Measurements from ENCODE around the gene NAA40.

NAA40 gene

GRCh38 chr11:63906585-63906984 is 32.2 kb upstream of the NAA40 start:
- DNase-seq (ENCODE audit: extremely low spot score) = no peak
- ChIA-PET CTCF (interaction anchor here (1.2 kb wide), 2 partner anchors 68 to 69 kb away, joined by 3 read pairs; partner anchors contain the start of gene MARK2), POLR2A (no interaction called here)
- no peak for TF ChIP-seq L3MBTL2 (conservative IDR thresholded peaks at IDR 0.05)
- TF ChIP-seq LEF1 (IDR thresholded peaks at IDR 0.05; ENCODE audit: borderline replicate concordance) = no peak
- TF ChIP-seq FOXM1 (IDR thresholded peaks at IDR 0.05; ENCODE audit: borderline replicate concordance) = no peak
- no peak for TF ChIP-seq SP1 (IDR thresholded peaks at IDR 0.05)
- TF ChIP-seq ZNF384 (IDR thresholded peaks at IDR 0.05) = no peak
- no peak for TF ChIP-seq ARNT (IDR thresholded peaks at IDR 0.05)
- TF ChIP-seq, protein P1, sequence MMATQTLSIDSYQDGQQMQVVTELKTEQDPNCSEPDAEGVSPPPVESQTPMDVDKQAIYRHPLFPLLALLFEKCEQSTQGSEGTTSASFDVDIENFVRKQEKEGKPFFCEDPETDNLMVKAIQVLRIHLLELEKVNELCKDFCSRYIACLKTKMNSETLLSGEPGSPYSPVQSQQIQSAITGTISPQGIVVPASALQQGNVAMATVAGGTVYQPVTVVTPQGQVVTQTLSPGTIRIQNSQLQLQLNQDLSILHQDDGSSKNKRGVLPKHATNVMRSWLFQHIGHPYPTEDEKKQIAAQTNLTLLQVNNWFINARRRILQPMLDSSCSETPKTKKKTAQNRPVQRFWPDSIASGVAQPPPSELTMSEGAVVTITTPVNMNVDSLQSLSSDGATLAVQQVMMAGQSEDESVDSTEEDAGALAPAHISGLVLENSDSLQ (IDR thresholded peaks at IDR 0.05) = no peak
- TF ChIP-seq CTBP1 (IDR thresholded peaks at IDR 0.05; ENCODE audit: borderline replicate concordance) = no peak
- no peak for TF ChIP-seq BHLHE40 (IDR thresholded peaks at IDR 0.05; ENCODE audit: borderline replicate concordance)
- no peak for TF ChIP-seq HDGF (IDR thresholded peaks at IDR 0.05; ENCODE audit: borderline replicate concordance)
- no peak for TF ChIP-seq FOXK2 (IDR thresholded peaks at IDR 0.05)
- TF ChIP-seq TARDBP (IDR thresholded peaks at IDR 0.05) = no peak
- no peak for TF ChIP-seq ELF4 (IDR thresholded peaks at IDR 0.05)
- no peak for TF ChIP-seq SUZ12 (IDR thresholded peaks at IDR 0.05)
- no peak for TF ChIP-seq FOXA1 (IDR thresholded peaks at IDR 0.05)
- no peak for TF ChIP-seq NFRKB (IDR thresholded peaks at IDR 0.05)

GRCh38 chr11:63907063-63907462 is 31.7 kb upstream of the NAA40 start:
- no peak for DNase-seq (ENCODE audit: extremely low spot score)
- ChIA-PET CTCF (interaction anchor here (1.2 kb wide), 2 partner anchors 68 to 70 kb away, joined by 3 read pairs; partner anchors contain the start of gene MARK2), POLR2A (no interaction called here)
- TF ChIP-seq FOXA1 (IDR thresholded peaks at IDR 0.05) = no peak
- no peak for TF ChIP-seq CTBP1 (IDR thresholded peaks at IDR 0.05; ENCODE audit: borderline replicate concordance)
- no peak for TF ChIP-seq BHLHE40 (IDR thresholded peaks at IDR 0.05; ENCODE audit: borderline replicate concordance)
- TF ChIP-seq LEF1 (IDR thresholded peaks at IDR 0.05; ENCODE audit: borderline replicate concordance) = no peak
- no peak for TF ChIP-seq FOXK2 (IDR thresholded peaks at IDR 0.05)
- no peak for TF ChIP-seq SUZ12 (IDR thresholded peaks at IDR 0.05)
- TF ChIP-seq SP1 (IDR thresholded peaks at IDR 0.05) = no peak

GRCh38 chr11:63907808-63908530 is 30.8 kb upstream of the NAA40 start:
- POLR2A ChIA-PET = no interaction called here
- TF ChIP-seq, protein P1 (IDR thresholded peaks at IDR 0.05) = no peak
- no peak for TF ChIP-seq BHLHE40 (IDR thresholded peaks at IDR 0.05; ENCODE audit: borderline replicate concordance)
- no peak for DNase-seq (ENCODE audit: extremely low spot score)
- CTCF ChIA-PET = no interaction called here

- CTCF ChIA-PET = interaction anchor here (0.7 kb wide), 1 partner anchor 1183 kb away, joined by 3 read pairs; no protein-coding TSS in a partner anchor
- POLR2A ChIA-PET = no interaction called here
Measured at GRCh38 chr11:63908631-63909401, 30.0 kb upstream of the NAA40 start.

DNA sequence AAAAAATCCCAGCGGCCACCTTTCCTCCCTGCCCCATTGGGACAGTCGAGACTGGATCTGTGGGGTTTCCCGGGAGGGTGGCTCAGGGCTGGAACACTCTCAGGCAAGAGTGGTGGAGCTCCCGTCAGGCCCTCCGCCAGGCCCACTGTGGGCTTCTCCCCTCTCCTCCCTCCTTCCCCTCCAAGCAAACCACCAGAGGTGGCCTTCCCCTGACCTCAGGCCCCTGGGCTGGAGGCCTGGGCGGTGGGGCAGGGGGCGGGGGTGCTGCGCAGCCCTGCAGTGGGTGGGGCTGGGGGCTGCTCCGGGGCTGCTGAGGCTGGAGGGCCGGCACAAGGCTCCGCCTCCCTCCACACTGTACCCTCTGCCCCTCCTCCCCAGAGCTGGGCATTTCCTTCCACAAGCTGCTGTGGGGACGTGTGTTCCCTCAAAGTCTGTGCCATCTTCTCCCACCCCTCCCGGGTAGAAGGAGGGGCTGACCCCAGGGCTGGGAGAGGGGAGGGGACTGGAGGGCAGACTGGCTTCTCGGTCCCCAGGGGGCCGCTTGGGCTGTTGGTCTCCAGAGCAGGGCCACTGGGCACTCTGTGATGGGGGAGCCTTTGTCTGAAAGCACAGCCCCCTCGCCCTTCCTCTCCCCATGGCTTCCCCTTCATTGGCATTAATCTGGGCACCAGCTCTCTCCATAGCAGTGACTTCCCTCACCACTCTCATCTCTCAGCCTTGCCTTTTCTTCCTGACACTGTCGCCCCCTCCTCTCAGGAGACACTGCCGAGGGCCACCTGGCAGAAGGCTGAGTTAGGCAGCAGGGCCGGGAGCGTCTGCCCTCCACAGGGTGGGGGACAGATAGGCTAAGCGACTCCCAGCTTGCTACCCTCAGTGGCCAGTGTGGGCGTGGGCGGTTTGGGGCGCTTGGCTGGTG is 29.0 kb upstream of the NAA40 start:
- no peak for DNase-seq (ENCODE audit: extremely low spot score)
- ChIA-PET POLR2A (no interaction called here), CTCF (interaction anchor here (0.7 kb wide), 1 partner anchor 1184 kb away, joined by 3 read pairs; no protein-coding TSS in a partner anchor)
- no peak for TF ChIP-seq FOXK2 (IDR thresholded peaks at IDR 0.05)
- TF ChIP-seq FOXM1 (IDR thresholded peaks at IDR 0.05; ENCODE audit: borderline replicate concordance) = no peak
- TF ChIP-seq LEF1 (IDR thresholded peaks at IDR 0.05; ENCODE audit: borderline replicate concordance) = no peak
- TF ChIP-seq CTBP1 (IDR thresholded peaks at IDR 0.05; ENCODE audit: borderline replicate concordance) = no peak
- no peak for TF ChIP-seq TARDBP (IDR thresholded peaks at IDR 0.05)
- no peak for TF ChIP-seq ARNT (IDR thresholded peaks at IDR 0.05)
- no peak for TF ChIP-seq SUZ12 (IDR thresholded peaks at IDR 0.05)
- no peak for TF ChIP-seq L3MBTL2 (conservative IDR thresholded peaks at IDR 0.05)
- no peak for TF ChIP-seq SP1 (IDR thresholded peaks at IDR 0.05)
- no peak for TF ChIP-seq ELF4 (IDR thresholded peaks at IDR 0.05)
- TF ChIP-seq NFRKB (IDR thresholded peaks at IDR 0.05) = no peak
- no peak for TF ChIP-seq FOXA1 (IDR thresholded peaks at IDR 0.05)
- no peak for TF ChIP-seq BHLHE40 (IDR thresholded peaks at IDR 0.05; ENCODE audit: borderline replicate concordance)

More at GRCh38 chr11:63908631-63909401, 30.0 kb upstream of the NAA40 start:
- TF ChIP-seq SP1 (IDR thresholded peaks at IDR 0.05) = no peak
- no peak for TF ChIP-seq FOXM1 (IDR thresholded peaks at IDR 0.05; ENCODE audit: borderline replicate concordance)
- no peak for TF ChIP-seq L3MBTL2 (conservative IDR thresholded peaks at IDR 0.05)
- TF ChIP-seq TARDBP (IDR thresholded peaks at IDR 0.05) = no peak
- no peak for TF ChIP-seq BHLHE40 (IDR thresholded peaks at IDR 0.05; ENCODE audit: borderline replicate concordance)
- no peak for TF ChIP-seq HDGF (IDR thresholded peaks at IDR 0.05; ENCODE audit: borderline replicate concordance)
- TF ChIP-seq ZNF384 (IDR thresholded peaks at IDR 0.05) = no peak
- no peak for TF ChIP-seq LEF1 (IDR thresholded peaks at IDR 0.05; ENCODE audit: borderline replicate concordance)
- TF ChIP-seq ARNT (IDR thresholded peaks at IDR 0.05) = no peak
- TF ChIP-seq SUZ12 (IDR thresholded peaks at IDR 0.05) = no peak
- no peak for TF ChIP-seq ELF4 (IDR thresholded peaks at IDR 0.05)
- no peak for TF ChIP-seq FOXA1 (IDR thresholded peaks at IDR 0.05)
- TF ChIP-seq NFRKB (IDR thresholded peaks at IDR 0.05) = no peak
- TF ChIP-seq, protein P1 (IDR thresholded peaks at IDR 0.05) = no peak
- DNase-seq (ENCODE audit: extremely low spot score) = no peak

All from HEK293T (cell line).